ENCODE measurements around the gene DDX41. TPM values are rescaled to one million over a fixed set of nuclear protein-coding genes. Genes with fewer than 3 reads are reported as not detected.

Gene DDX41
- total and polyA plus RNA-seq, 10 of the 15 experiments (the other 5 are each of a cell fraction or from before 2014, with no cell fraction given) = 32.7 to 215 (median 93.6) TPM

GRCh38 chr5:177503351-177504085 lies 13.2 kb downstream of the DDX41 start (continued):
- TF ChIP-seq PRDM15 (CRISPR knock-in tag; IDR thresholded peaks at IDR 0.05) (no peak), ZNF687 (IDR thresholded peaks at IDR 0.05) (no peak), TCF12 (IDR thresholded peaks at IDR 0.05; ENCODE audit: low read depth, low read length) (no peak), NFXL1 (IDR thresholded peaks at IDR 0.05; ENCODE audit: borderline replicate concordance) (no peak), CUX1 (IDR thresholded peaks at IDR 0.05; ENCODE audit: insufficient replicate concordance, low read depth, low read length) (no peak), MAX (IDR thresholded peaks at IDR 0.05; ENCODE audit: low read depth, low read length) (no peak), MEF2B (IDR thresholded peaks at IDR 0.05; ENCODE audit: partially characterized antibody, poor library complexity, severe bottlenecking) (no peak), ATF7 (IDR thresholded peaks at IDR 0.05; ENCODE audit: low read depth) (no peak), MXI1 (IDR thresholded peaks at IDR 0.05; ENCODE audit: low read depth, low read length) (no peak), POLR2A (IDR thresholded peaks at IDR 0.05; ENCODE audit: low read depth, low read length) (peak; percentile 38), KLF5 (IDR thresholded peaks at IDR 0.05; ENCODE audit: partially characterized antibody) (no peak), SPI1 (IDR thresholded peaks at IDR 0.05; ENCODE audit: borderline replicate concordance, insufficient read depth, low read depth, low read length) (no peak), ZNF274 (IDR thresholded peaks at IDR 0.05; ENCODE audit: insufficient read depth, insufficient read length) (no peak), YBX1 (IDR thresholded peaks at IDR 0.05) (no peak), ASH2L (IDR thresholded peaks at IDR 0.05; ENCODE audit: borderline replicate concordance, low read depth) (no peak), HDGF (IDR thresholded peaks at IDR 0.05) (no peak), ZBED1 (IDR thresholded peaks at IDR 0.05; ENCODE audit: borderline replicate concordance) (no peak)

Data from GM12878 (cell line).